ENCODE measurements around the gene KIAA0513.

- no peak for TF ChIP-seq MTA2 (IDR thresholded peaks at IDR 0.05; ENCODE audit: low read depth)
- no peak for TF ChIP-seq MXI1 (IDR thresholded peaks at IDR 0.05; ENCODE audit: low read depth, low read length)
- no peak for TF ChIP-seq CTCF (IDR thresholded peaks at IDR 0.05 in 2 of 3, conservative IDR thresholded peaks at IDR 0.05 in 1 of 3; ENCODE audit: control insufficient read depth in 2 of 3, extremely low read depth in 1 of 3, insufficient read depth in 1 of 3, low read depth in 3 of 3, low read length in 3 of 3)
- TF ChIP-seq EP300 (IDR thresholded peaks at IDR 0.05; ENCODE audit: borderline replicate concordance in 1 of 2, control insufficient read depth in 1 of 2, low read depth in 2 of 2, low read length in 2 of 2) = no peak
Observed at GRCh38 chr16:85048921-85049562, 21.4 kb downstream of the KIAA0513 start.

Measured in GM12878 (cell line).